Measurements from ENCODE around the gene SEPHS1. TPM values are rescaled to one million over a fixed set of nuclear protein-coding genes. Genes with fewer than 3 reads are reported as not detected.

SEPHS1 gene
- total and polyA plus RNA-seq, 2 donors (not counting 3 experiments of a cell fraction or from before 2014, with no cell fraction given): 40.6 to 55.4 TPM

DNA sequence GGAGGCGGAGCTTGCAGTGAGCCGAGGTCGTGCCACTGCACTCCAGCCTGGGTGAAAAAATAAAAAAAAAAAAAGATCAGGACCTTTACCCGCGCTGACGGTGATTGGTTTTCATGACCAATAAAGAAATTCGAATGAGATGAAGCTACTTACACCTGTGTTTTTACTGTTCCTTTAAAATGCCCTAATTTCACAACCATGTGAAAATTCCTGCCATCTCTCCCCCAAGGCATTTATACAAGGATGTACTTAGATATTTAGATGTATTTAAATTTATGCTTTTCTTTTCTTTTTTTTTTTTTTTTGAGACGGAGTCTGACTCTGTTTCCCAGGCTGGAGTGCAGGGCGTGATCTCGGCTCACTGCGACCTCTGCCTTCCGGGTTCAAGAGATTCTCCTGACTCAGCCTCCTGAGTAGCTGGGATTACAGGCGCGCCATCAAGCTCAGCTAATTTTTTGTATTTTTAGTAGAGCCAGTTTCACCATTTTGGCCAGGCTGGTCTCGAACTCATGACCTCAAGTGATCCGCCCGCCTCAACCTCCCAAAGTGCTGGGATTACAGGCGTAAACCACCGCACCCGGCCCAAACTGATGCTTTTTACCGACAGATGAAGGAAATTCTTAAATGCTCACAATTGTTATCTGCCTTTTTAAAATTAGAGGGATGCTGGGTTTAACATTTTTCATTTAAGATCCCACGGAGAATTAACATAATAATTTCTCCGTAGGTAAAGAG is 45.1 kb downstream of the SEPHS1 start:
- Histone ChIP-seq H3K9me1 (replicated peaks; ENCODE audit: control insufficient read depth, extremely low read depth, insufficient read depth, low read length) (no peaks in the 10 kb centered on the region), H3K9me3 (replicated peaks; ENCODE audit: control insufficient read depth, insufficient read depth, low read length) (no peaks in the 10 kb centered on the region), H3K4me1 (ENCODE audit: control insufficient read depth, extremely low read depth, insufficient read depth, low read length) (peaks cover 5% of the 10 kb centered on the region), H3K79me2 (ENCODE audit: control insufficient read depth, insufficient read depth, low read length) (no peaks in the 10 kb centered on the region), H2AFZ (ENCODE audit: low read depth, low read length) (no peak overlapping the region), H4K20me1 (replicated peaks; ENCODE audit: control insufficient read depth, extremely low read depth, insufficient read depth, low read length) (no peaks in the 10 kb centered on the region), H3K36me3 (ENCODE audit: control insufficient read depth in 2 of 2, extremely low read depth in 1 of 2, insufficient read depth in 2 of 2, low read length in 2 of 2) (no peaks in the 10 kb centered on the region), H3K27me3 (ENCODE audit: control insufficient read depth in 2 of 2, insufficient read depth in 2 of 2, low read length in 2 of 2) (no peaks in the 10 kb centered on the region), H3K27ac (ENCODE audit: insufficient read depth, low read depth, low read length) (no peak overlapping the region), H3K4me3 (replicated peaks in 1 of 3; ENCODE audit: insufficient read depth in 1 of 3, low read depth in 1 of 3, low read length in 3 of 3) (no peak overlapping the region), H3K9ac (replicated peaks; ENCODE audit: extremely low read depth, insufficient read depth, low read length) (no peak overlapping the region), H3K4me2 (ENCODE audit: insufficient read depth, low read length) (no peak overlapping the region)
- CTCF ChIA-PET: interaction anchor here (0.6 to 4.6 kb wide), 40 partner anchors 9 to 599 kb away, joined by 3 to 50 read pairs (median 4); partner anchors contain the start of genes MCM10 and OPTN
- no TSS peak for BruUV-seq (replicated peaks)
- no peak for DNase-seq (ENCODE audit: low read depth, low spot score)
- intact Hi-C loops (cut with micrococcal nuclease) (loop anchor here (1.0 kb wide), 4 partner anchors 32 to 142 kb away; partner anchors contain the start of gene MCM10), dilution Hi-C loops (cut with MboI; ENCODE audit: extremely low pct_ligation_motif_present, low sequenced_read_pairs) (no loop called here)
- TF ChIP-seq EZH2 (IDR thresholded peaks at IDR 0.05; ENCODE audit: borderline replicate concordance, low read depth, low read length, severe bottlenecking) (no peak), POLR2A (IDR thresholded peaks at IDR 0.05; ENCODE audit: low read depth, low read length) (no peak), JUN (IDR thresholded peaks at IDR 0.05; ENCODE audit: borderline replicate concordance, insufficient read depth, insufficient read length, low read depth) (no peak), FOS (IDR thresholded peaks at IDR 0.05; ENCODE audit: borderline replicate concordance, insufficient read depth, low read length) (no peak), GATA2 (IDR thresholded peaks at IDR 0.05; ENCODE audit: insufficient read depth, insufficient read length, low read depth, low read length) (no peak), POLR2AphosphoS5 (IDR thresholded peaks at IDR 0.05; ENCODE audit: insufficient read depth, low read depth, low read length) (no peak)
- TF ChIP-seq, protein P1, sequence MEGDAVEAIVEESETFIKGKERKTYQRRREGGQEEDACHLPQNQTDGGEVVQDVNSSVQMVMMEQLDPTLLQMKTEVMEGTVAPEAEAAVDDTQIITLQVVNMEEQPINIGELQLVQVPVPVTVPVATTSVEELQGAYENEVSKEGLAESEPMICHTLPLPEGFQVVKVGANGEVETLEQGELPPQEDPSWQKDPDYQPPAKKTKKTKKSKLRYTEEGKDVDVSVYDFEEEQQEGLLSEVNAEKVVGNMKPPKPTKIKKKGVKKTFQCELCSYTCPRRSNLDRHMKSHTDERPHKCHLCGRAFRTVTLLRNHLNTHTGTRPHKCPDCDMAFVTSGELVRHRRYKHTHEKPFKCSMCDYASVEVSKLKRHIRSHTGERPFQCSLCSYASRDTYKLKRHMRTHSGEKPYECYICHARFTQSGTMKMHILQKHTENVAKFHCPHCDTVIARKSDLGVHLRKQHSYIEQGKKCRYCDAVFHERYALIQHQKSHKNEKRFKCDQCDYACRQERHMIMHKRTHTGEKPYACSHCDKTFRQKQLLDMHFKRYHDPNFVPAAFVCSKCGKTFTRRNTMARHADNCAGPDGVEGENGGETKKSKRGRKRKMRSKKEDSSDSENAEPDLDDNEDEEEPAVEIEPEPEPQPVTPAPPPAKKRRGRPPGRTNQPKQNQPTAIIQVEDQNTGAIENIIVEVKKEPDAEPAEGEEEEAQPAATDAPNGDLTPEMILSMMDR (IDR thresholded peaks at IDR 0.05; ENCODE audit: extremely low read depth in 1 of 2, insufficient read depth in 1 of 2, low read depth in 1 of 2, low read length in 2 of 2): no peak
- TF ChIP-seq, protein P2, sequence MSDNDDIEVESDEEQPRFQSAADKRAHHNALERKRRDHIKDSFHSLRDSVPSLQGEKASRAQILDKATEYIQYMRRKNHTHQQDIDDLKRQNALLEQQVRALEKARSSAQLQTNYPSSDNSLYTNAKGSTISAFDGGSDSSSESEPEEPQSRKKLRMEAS (IDR thresholded peaks at IDR 0.05; ENCODE audit: insufficient read depth, insufficient read length): no peak
- POLR2A ChIA-PET: interaction anchor here (0.6 to 0.7 kb wide), 4 partner anchors 14 to 1674 kb away, joined by 3 to 4 read pairs (median 4); no protein-coding TSS in a partner anchor
- no peak for FAIRE-seq

All from endothelial cell of umbilical vein (primary cell).